NT2/D1 (cell line): ENCODE measurements around the gene SDF2.

Source experiments
- DNase-seq: peaks from one replicate; pipeline ENCODE4 v3.0.0-alpha.2; 2011; ENCODE audit warnings: low read depth, low spot score
- H3K27me3 ChIP-seq: 2 replicates; pipeline ENCODE4 v1.6.0; 2011; ENCODE audit warnings: mild to moderate bottlenecking; ENCODE audit not compliant: insufficient read length, insufficient read depth
- H3K36me3 ChIP-seq: 2 replicates; pipeline ENCODE4 v1.6.1; 2011; ENCODE audit warnings: mild to moderate bottlenecking, low read length, mixed read lengths; ENCODE audit not compliant: insufficient read depth, insufficient read length
- H3K4me1 ChIP-seq: 2 replicates; pipeline ENCODE4 v1.5.1; 2011; ENCODE audit not compliant: insufficient read depth, insufficient read length
- H3K4me3 ChIP-seq: 2 replicates; pipeline ENCODE4 v1.5.1; 2011; ENCODE audit warnings: low read depth; ENCODE audit not compliant: insufficient read length
- H3K9ac ChIP-seq: 2 replicates; pipeline ENCODE4 v1.6.0; 2011; ENCODE audit warnings: low read depth; ENCODE audit not compliant: insufficient read length
- H3K9me3 ChIP-seq: 2 replicates; pipeline ENCODE4 v1.5.1; 2011; ENCODE audit warnings: mild to moderate bottlenecking, low read length; ENCODE audit not compliant: insufficient read depth
- SUZ12 ChIP-seq: IDR thresholded peaks from 2 replicates; pipeline ENCODE4 v1.6.1; 2011; ENCODE audit not compliant: insufficient read length, insufficient read depth; ENCODE audit errors: extremely low read depth
- YY1 ChIP-seq: IDR thresholded peaks from 2 replicates; pipeline ENCODE4 v1.6.1; 2011; ENCODE audit not compliant: insufficient read length, insufficient read depth
- ZNF274 ChIP-seq: IDR thresholded peaks from 2 replicates; pipeline ENCODE4 v1.6.1; 2011; ENCODE audit warnings: mild to moderate bottlenecking, low read depth, low read length

SDF2 gene

GRCh38 chr17:28641579-28641978 lies 20.1 kb downstream of the SDF2 start:
- H3K4me1 ChIP-seq = no peaks in the 10 kb centered on the region
- no peaks in the 10 kb centered on the region for H3K27me3 ChIP-seq
- H3K9ac ChIP-seq = no peak overlapping the region
- H3K36me3 ChIP-seq = peaks cover 75% of the 10 kb centered on the region
- TF ChIP-seq ZNF274 = no peak
- no peak for TF ChIP-seq SUZ12
- no peak for TF ChIP-seq YY1
- H3K9me3 ChIP-seq = no peaks in the 10 kb centered on the region
- no peak for DNase-seq
- no peak overlapping the region for H3K4me3 ChIP-seq

- TF ChIP-seq ZNF274 = no peak
- no peak for TF ChIP-seq YY1
- no peak for TF ChIP-seq SUZ12
- Histone ChIP-seq H3K4me1 (no peaks in the 10 kb centered on the region), H3K9me3 (no peaks in the 10 kb centered on the region), H3K27me3 (no peaks in the 10 kb centered on the region), H3K9ac (no peak overlapping the region), H3K4me3 (no peak overlapping the region), H3K36me3 (peaks cover 98% of the 10 kb centered on the region)
- DNase-seq = no peak
Observed at GRCh38 chr17:28635506-28635905, 26.2 kb downstream of the SDF2 start.

DNA sequence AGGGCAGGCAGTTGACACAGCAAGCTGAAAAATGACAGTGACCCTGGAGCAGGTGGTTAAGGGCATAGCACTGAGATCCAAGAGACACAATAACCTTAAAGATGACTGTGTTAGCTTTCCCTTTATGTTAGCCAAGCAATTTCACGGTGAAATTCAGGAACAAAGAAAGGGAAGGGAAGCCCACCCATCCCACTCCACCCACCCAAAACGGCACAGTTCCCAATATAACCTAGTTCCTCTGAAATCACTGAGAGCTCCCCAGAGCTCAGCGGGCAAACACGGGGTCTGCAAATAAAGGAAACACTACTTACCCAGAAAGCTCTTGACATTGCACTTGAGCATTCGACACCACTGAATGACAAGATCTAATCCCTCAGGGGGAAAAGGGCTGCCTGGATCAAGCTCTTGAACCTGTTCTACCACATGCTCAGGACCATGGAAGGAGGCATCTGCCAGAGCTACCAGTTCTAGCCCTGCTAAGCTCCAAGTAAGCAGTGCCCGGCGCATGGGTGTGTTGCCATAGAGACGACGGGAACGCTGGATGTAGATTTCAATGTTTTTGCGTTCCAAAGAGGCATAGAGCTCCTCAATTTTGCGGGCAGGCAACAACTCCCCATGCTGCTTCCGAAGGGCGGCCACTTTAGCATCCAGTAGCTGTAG lies 27.4 kb downstream of the SDF2 start:
- TF ChIP-seq SUZ12 (no peak), ZNF274 (no peak), YY1 (no peak)

GRCh38 chr17:28626818-28627217 lies 34.9 kb downstream of the SDF2 start:
- no peaks in the 10 kb centered on the region for H3K9me3 ChIP-seq
- peaks cover 85% of the 10 kb centered on the region for H3K36me3 ChIP-seq
- H3K4me1 ChIP-seq = no peaks in the 10 kb centered on the region
- H3K9ac ChIP-seq = no peak overlapping the region
- TF ChIP-seq SUZ12 = no peak
- TF ChIP-seq ZNF274 = no peak
- no peak for TF ChIP-seq YY1
- H3K4me3 ChIP-seq = no peak overlapping the region
- no peak for DNase-seq
- H3K27me3 ChIP-seq = no peaks in the 10 kb centered on the region

More for the DNA sequence above, 27.4 kb downstream of the SDF2 start:
- no peak for DNase-seq
- H3K4me3 ChIP-seq = no peak overlapping the region
- no peaks in the 10 kb centered on the region for H3K9me3 ChIP-seq
- no peak overlapping the region for H3K9ac ChIP-seq
- no peaks in the 10 kb centered on the region for H3K4me1 ChIP-seq
- H3K27me3 ChIP-seq = no peaks in the 10 kb centered on the region
- peaks cover 95% of the 10 kb centered on the region for H3K36me3 ChIP-seq

- Histone ChIP-seq H3K4me3 (no peak overlapping the region), H3K27me3 (no peaks in the 10 kb centered on the region), H3K4me1 (no peaks in the 10 kb centered on the region), H3K36me3 (peaks cover 91% of the 10 kb centered on the region), H3K9ac (no peak overlapping the region), H3K9me3 (no peaks in the 10 kb centered on the region)
- DNase-seq = no peak
- TF ChIP-seq YY1 (no peak), SUZ12 (no peak), ZNF274 (no peak)
Observed at GRCh38 chr17:28624148-28624547, 37.6 kb downstream of the SDF2 start.

- TF ChIP-seq YY1 = no peak
- no peak for TF ChIP-seq ZNF274
- TF ChIP-seq SUZ12 = no peak
- no peaks in the 10 kb centered on the region for H3K9me3 ChIP-seq
- no peak for DNase-seq
- no peak overlapping the region for H3K4me3 ChIP-seq
- H3K9ac ChIP-seq = no peak overlapping the region
- peaks cover 91% of the 10 kb centered on the region for H3K36me3 ChIP-seq
- H3K27me3 ChIP-seq = no peaks in the 10 kb centered on the region
- no peaks in the 10 kb centered on the region for H3K4me1 ChIP-seq
Observed at GRCh38 chr17:28623696-28624095, 38.0 kb downstream of the SDF2 start.

- Histone ChIP-seq H3K4me1 (no peaks in the 10 kb centered on the region), H3K4me3 (no peak overlapping the region), H3K9ac (no peak overlapping the region), H3K9me3 (no peaks in the 10 kb centered on the region), H3K36me3 (peaks cover 91% of the 10 kb centered on the region), H3K27me3 (no peaks in the 10 kb centered on the region)
- no peak for DNase-seq
- no peak for TF ChIP-seq ZNF274
- no peak for TF ChIP-seq SUZ12
- TF ChIP-seq YY1 = no peak
Observed at GRCh38 chr17:28622186-28622585, 39.5 kb downstream of the SDF2 start.
